HG03025 (cell line): Measurements from ENCODE around the gene WDR46.

Source experiments
- ATAC-seq: cut with Tn5 transposase; IDR thresholded peaks from one replicate; pipeline ENCODE4 v1.9.1; 2021; ENCODE audit warnings: mild to moderate bottlenecking, moderate library complexity; ENCODE audit not compliant: unreplicated experiment, low FRiP score

Gene WDR46

DNA sequence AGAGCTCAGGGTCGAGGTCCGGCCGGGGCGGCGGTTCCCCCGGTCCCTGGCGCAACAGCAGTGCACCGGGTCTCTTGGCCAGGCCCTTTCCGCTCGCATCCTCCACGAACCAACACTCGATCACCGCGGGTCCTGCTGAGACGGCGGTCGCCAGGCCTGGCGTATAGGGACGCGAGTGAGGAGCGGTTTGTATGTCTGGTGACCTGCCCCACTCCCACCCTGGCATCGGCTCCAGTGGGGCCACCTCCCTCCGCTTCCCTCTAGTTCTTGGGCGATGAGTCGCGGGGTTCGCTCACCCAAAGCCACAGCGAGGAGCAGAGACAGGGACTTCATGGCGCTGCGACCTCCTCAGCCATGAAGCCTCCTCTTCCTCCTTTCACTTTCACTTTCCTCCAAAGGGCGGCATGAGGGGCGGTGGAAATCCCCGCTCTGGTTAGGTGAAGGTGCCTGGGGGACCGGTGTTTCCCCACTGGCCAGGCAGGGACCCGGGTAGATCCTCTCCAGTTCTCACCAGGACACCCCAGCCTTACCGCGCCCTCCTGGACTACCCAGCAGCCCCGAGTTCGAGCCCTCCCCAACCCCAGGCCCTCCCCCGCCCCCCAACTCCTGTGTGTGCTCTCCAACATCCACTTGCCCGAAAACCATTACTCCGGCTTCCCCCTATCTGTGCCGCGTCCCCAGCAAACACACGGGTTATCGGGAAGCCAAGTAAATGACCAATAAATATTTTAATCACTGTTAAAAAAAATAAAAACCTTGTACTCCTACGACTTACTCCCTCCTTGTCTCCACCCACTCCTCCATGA lies 24.9 kb upstream of the WDR46 start, which contains the start of gene TAPBP:
TSS of gene TAPBP (minus strand) at position 370 of the 806 bp plus-strand sequence. CDS start at position 333, 37 bp downstream.
- no peak for ATAC-seq

DNA sequence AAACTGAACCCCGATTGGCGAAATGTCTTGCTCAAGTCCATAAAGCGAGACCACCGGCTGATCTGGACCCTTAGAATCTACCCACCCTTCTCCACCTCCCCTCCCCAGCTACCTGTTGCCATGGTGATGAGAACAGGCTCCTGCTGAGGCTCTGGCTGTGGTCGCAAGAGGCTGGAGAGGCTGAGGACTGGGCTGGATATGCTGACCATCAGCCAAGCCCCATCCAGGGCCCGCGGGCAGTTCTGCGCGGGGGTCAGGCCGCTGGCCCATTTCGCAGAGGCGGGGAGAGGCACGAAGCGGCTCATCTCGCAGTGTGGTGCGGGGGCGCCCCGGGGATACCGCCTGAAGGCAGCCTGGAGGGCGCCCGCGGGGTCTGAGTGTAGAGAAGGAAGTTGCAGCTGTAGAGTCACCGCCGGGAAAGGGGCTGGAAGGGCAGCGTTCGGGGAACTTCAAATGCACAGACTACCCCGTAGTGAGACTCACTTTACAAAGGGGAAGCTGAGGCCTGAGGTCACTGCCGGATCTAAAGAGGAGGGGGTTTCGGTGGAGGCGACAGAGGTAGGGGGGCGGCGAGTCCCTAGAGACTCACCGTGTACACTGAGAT lies 24.2 kb upstream of the WDR46 start:
- no peak for ATAC-seq

DNA sequence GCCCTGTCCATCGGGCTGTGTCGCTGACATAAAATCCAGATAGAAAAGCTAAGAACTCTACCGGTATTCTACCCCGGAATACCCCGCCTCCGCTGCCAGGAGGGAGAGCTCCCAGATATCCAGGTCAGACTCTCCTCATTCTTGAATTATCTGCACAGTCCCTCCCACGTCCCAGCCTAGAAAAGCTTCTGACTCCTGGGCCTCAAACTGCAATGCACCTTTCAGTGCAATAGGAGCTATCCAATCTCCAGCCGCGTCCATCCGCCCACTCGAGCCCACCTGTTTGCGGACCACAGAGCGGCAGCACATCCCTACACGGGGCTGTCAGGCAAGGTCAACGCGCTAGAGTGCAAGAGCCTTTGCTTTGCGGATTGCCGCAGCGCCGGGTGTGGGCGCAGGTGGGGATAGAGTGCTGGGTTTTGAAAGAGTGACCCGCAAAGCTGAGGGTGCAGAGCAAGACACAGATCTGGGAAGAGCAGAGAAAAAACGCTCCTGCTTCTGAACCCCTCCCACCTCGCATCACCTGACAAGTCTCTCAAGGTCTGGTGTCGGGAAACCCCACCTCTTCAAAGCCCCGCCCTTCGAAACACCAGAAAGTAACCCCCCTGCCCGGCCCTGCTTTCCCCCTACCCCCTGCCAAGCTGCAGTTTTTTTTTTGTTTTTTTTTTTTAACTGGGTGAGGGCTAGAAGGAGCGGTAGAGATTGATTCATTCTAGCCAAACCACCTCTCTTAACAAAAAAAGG lies 23.5 kb upstream of the WDR46 start:
- no peak for ATAC-seq

DNA sequence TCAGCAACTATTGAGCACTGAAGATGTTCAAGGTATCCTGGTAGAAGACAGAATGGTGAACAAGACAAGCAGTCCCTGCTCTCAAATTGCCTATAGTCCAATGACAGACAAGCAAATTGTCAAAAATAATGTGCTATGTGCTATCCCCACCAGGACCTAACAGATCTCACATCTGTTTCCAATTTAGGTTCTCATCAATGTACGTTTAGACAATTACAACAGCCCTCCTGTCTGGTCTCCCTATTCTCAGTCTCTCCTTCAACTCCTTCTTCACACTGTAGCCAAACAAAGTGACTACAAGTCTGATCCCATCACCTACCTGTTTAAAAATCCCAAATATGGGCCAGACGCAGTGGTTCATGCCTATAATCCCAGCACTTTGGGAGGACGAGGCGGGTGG lies 17.3 kb upstream of the WDR46 start:
- no peak for ATAC-seq

DNA sequence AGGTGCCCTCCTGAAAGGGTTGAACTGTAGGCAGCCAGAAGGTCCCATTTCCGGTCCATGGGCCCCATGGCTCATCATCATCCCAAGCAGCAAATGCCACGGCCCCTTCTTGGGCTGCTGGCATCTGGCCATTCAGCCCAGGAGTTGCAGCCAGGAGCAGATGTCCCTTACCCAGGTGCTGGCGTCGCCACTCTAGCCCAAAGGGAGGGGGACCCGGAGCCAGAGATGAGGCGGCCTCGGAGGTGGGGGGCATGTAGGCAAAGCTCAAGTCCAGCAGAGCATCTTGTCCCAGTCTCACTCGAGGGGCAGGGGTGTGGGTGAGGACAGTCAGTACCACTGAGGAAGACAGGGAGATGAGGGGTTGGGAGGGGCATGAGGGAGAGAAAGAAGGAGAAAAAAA lies 16.0 kb upstream of the WDR46 start:
- ATAC-seq = no peak

DNA sequence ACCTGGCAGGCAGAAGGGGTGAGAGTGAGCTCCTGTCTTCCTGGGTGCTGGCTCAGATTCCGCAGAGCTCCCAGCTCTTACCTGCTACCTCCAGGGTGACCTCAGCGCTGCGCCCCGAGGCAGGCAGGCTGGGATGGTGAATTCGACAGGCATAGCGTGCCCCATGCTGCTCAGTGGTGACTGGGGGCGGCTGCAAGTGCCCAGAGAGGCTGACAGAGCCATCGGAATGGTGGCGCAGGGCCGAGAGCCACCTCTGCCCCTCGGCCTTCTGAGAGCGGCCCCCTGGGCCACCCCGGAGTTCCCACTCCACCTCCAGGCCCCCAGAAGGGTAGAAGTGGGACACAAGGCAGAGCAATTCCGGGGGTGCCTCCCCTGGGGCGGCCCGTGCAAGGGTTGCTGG lies 15.2 kb upstream of the WDR46 start:
- ATAC-seq = no peak

DNA sequence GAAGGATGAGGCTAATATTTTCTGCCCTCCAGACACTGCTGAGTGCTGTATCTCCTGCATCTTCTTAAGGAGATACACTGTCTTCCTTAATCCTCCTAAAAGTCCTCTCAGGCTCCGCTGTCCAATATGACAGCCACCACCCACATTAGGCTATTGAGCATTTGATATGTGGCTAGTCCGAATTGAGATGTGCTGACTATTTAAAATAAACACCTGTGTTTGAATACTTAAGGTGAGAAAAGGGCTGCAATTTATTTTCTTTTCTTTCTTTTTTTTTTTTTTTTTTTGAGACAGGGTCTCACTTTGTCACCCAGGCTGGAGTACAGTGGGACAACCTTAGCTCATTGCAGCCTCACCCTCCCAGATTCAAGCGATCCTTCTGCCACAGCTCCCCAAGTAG lies 12.8 kb upstream of the WDR46 start:
- ATAC-seq = no peak

DNA sequence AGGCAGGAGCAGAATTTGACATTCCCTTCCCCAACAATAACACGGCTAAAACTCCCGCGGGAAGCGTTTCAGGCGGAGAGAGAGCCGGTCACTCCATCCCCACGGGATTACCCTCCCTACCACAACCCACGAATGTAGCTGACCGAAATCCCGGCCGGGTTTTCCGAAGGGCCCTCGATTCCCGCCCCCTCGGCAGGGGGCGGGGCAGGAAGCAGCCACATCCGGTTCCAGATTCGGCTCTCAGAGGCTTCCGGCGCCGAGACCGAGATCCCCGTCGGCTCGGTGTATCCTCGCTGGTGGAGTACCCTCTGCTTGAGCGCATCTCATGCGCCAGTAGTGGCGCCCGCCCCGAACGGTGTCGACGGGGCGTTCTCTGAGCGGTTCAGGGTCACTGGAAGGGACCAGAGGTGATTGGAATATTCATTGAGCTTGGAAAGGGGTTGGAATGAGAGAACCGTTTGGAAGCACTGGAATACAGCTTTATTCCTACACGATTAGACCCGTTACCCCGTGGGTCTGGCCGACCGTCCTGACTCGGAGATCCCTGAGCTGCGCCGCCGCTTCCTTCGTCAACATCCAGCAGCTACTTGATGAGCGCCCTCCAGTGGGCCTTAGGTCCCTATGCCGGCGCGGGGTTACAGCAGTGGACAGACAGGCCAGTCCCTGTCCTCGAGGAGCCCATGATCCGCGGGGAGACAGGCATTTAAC lies 10.4 kb upstream of the WDR46 start:
- peak; percentile 80 for ATAC-seq

DNA sequence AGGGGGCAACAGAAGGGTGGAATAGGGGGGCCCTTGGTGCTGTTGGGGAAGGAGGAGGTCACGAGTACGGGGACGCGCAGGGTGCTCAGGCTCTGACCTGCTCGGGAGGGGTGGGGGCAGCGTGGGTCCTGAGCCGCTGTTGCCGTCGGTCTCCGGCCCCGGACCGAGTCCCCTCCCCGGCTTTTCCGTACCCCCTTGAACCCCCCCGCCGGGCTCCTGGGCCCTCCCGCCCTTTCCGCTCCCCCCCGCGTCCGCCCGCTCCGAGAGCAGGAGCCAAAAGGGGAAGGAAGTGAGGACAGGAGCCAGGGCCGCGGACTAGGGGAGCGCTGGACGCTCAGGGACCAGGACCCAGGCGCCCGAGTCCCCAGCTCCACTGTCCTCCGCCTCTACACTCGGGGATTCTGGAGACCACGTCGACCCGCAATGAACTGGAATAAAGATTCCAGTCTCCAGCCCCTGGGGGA lies 9.8 kb upstream of the WDR46 start, which contains the start of gene RGL2:
TSS of gene RGL2 (minus strand) at position 170 of the 464 bp plus-strand sequence. CDS start 332 bp downstream, outside the sequence.
- ATAC-seq = peak; percentile 35

DNA sequence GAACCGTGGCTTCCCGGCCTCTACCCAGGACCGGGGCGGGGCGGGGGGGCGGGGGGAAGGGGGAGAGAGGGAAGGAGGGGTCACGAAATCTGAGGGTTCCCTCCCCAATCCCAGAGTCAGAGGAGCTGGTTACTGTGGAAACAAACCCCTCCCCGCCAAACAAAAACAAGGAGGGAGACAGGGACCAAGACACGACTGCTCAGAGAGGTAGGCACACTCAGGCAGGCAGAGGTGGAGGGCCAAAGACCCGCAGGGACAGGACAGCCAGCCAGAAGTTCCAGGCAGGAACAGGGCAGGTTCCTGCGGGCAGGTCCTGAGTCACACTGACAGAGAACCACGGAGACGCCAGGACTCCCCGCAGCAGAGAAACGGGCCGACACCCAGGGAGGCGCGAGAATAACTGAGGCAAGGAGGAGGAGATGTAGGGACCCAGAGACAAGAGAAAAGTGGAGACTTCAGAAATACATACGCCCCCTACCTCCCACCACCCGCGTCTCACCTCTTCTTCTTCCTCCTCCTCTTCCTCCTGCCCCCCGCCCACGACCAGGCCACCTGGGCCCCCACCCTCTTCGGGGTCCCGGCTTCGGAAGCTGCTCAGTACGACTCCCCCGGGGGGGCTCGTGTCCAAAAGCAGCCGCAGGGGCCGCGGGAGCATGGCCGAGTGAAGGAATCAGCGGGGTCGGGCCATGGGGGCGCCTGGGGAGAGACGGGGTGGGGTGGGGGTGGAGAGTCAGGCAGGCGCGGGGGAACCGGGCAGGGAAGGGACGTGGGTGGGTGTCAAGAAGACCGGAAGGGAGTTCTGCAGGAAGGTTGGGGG lies 9.1 kb upstream of the WDR46 start:
- no peak for ATAC-seq

DNA sequence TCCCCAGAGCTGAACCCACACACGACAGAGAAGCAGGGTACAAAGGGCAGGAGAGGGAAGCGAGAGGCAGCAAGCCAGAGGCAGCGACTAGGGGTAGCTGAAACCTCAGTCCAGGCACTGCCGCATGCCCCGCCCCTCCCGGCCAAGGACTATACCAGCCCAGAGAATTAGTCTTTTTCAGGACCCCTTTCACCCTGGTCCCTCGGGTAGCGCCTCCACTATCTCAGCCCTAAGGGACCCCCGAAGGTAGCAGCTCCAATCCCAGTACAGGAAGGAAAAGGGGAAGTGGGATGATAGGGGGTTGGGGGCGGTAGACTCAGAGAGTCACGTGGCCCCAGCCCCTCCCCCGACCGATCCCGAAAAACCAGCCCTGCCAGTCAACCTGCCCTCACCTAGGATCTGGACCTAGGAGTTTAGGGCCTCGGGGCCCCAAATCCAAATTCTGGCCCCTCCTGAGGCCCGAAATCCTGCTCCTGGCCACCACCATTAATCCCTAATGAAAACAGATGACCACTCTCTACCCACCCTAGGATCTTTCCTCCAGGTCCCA lies 8.4 kb upstream of the WDR46 start:
- no peak for ATAC-seq

DNA sequence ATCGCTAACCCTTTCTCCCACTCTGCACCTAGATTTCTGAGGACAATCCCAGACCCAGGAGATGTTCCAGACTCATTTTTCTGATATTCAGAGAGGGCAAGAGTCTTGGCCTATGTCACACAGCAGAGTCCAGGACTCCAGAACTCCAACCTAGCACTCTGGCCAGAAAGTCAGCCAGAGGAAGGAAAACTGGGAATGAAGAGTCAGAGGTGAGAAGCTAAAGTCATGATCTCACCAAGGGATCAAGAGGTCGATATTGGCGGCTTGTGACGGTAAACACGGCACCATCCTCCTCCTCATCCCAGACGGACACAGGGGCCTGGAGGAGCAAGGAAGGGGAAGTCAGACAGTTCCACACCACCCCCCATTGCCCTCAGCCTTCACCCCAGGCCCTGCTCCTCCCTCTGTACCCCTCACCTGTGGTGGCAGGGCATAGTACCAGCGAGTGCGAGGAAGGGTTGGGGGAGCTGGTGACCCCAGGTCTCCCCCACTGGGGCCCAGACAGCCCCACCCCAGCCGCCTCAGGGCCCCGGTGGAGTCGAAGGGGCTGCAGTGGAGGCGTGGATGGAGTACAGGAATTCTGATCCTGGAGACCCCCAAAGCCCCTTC lies 7.9 kb upstream of the WDR46 start:
- ATAC-seq = no peak

DNA sequence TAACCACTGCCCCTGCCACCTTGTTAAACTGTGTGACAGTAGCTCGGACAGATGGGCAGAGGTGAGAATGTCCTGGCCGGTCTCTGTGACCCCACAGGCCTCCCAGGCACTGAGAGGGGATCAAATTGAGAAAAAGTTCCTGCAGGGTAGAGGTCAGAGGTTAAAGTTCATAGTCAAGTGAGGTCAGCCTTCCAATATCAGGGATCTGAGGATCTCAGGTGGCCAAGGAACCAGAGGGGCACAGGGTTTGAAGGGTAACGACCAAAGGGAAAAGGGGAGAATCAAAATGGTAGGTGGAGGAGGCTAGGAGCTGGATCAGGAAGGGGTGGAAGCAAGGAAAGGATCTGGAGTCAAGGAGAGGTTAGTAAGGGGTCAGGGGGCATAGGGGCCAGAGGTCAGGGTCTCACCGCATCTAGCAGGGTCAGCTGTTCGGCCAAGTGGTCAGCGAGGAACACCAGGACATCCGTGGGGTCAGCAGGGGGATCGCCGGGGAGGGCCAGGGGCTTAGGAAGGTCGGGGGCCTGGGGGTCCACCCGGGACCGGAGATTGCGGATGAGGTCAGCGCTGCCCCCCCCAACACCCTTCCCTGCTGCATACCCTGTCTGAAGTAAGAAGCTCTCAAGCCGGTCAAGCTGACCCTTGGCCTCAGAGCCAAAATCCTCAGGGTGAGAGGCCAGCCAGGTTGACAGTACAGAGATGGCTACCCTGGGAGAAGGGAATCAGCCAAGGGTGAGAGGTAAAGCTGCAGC lies 6.8 kb upstream of the WDR46 start:
- ATAC-seq = no peak

DNA sequence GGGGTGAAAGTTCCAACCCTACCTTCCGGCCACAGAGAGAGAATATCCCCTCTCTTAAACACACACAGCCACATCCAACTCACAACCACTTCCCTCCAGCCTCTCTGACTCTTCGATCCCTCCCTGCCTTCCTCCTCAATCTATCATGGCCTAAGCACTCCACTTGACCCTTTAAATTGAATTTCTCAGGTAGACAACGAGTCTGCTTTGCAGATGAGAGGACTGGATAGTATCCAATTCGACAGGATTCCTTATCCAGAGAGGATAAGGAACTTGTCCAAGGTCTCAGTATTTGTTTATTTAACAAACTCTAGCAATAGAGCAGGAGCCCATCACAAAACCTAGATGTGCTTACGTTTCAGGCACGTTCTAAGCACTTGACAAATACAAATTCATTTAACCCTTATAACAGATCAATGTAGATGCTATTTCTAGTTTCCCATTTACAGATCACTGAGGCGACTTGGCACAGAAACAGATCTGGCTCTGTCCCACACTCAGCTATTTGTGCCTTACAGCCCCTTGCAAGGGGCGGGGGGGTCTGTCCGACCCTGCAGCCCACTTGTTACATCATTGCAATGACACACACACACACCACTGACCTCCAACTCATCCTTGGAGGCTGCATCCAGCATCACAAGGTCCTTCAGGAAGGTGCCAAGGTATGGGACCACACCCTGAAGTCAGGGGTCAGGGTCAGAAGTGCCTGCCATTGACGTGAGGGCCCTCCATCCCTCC lies 5.2 kb upstream of the WDR46 start:
- ATAC-seq = no peak

DNA sequence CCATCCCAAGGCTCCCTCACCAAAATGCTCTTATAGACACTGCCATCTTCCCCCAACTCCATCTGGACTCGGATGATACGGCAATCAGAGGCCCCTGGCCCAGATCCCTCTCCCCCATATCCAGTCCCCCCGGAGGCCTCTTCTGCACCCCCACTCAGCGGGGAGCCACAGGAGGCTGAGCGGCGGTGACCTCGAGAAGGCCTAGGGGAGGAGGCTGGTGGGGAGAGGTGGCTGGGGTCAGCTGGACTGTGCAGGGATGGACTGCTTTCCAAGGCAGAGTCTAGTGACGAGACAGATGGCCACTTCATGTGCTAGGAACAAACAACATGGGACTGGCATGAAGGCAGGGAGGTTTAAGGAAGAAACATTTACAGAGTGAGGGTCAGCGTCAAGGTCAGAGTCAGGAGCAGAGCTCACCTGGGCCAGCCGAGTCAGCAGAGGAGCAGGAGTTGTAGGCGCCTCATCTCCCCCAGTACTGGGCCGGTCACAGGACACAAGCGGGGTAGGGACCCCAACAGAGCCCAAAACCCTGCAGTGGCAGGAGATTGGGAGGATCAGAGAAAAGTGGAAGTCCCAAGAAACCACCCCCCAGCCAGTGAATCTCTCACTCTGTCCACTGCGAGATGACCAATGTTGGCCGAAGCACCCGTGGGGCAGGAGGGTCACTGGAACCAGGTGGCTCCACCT lies 4.1 kb upstream of the WDR46 start:
- ATAC-seq = no peak

DNA sequence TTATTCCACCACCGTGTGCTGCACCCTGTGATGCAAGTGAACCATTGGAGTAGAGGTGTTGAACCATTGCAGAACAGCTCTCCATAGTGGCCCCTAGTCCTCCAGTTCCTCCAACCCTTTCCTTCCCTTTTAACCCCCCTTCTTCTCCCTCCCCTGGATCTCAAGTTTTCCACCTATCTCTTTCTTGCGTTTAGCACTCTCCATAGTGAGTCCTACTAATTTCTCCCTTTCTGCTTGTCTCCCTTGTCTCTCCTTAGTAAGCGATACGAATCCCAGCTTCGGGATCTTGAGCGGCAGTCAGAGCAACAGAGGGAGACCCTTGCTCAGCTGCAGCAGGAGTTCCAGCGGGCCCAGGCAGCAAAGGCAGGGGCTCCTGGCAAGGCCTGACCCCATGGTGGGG lies 1.4 kb upstream of the WDR46 start:
- ATAC-seq = no peak

DNA sequence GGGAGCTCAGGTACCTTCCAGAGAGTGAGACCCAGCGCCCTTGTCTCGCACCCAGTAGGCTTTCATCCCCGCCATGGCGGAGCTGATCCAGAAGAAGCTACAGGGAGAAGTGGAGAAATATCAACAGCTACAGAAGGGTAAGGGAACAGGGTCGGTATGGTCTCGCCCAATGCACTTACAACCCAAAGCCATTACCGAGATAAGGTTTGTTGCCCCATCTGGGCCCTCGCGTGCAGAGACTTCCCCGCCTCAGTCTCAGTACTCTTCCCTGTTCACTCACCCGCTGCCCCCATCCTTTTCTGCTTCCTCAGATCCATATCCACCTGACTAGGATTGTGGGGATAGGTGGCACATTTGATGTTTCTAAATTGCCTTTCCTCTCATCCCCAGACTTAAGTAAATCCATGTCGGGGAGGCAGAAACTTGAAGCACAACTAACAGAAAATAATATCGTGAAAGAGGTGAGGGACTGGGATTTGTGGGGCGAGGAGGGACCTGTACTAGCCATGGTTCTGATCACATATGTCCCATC lies 811 bp upstream of the WDR46 start:
- no peak for ATAC-seq
